Mucosa of rectum (tissue), 2 donors: ENCODE measurements around the gene GFPT2.

Experiments
- H3K27ac ChIP-seq, 2 donors: one replicate each; pipeline ENCODE4 v1.7.0; 2013; ENCODE audit warnings: inconsistent platforms in 2 of 2, low read depth in 2 of 2, low read length in 2 of 2
- H3K27me3 ChIP-seq, 2 donors: one replicate each; pipeline ENCODE4 v1.7.0; 2013; ENCODE audit warnings: low read length in 2 of 2; ENCODE audit not compliant: control insufficient read depth in 2 of 2, insufficient read depth in 2 of 2
- H3K36me3 ChIP-seq, 2 donors: one replicate each; pipeline ENCODE4 v1.7.0; 2013; ENCODE audit warnings: low read length in 2 of 2; ENCODE audit not compliant: control insufficient read depth in 2 of 2, insufficient read depth in 2 of 2
- H3K4me1 ChIP-seq, 2 donors: one replicate each; pipeline ENCODE4 v1.7.0; 2013; ENCODE audit warnings: low read length in 2 of 2, mild to moderate bottlenecking in 1 of 2; ENCODE audit not compliant: control insufficient read depth in 2 of 2, insufficient read depth in 2 of 2
- H3K4me3 ChIP-seq, 2 donors: one replicate each; pipeline ENCODE4 v1.7.0; 2013; ENCODE audit warnings: low read length in 2 of 2
- H3K9ac ChIP-seq, 2 donors: one replicate each; pipeline ENCODE4 v1.7.0; 2013; ENCODE audit warnings: low read length in 2 of 2, low read depth in 1 of 2, mild to moderate bottlenecking in 1 of 2
- H3K9me3 ChIP-seq, 2 donors: one replicate each; pipeline ENCODE4 v1.7.0; 2013; ENCODE audit warnings: low read length in 2 of 2; ENCODE audit not compliant: control insufficient read depth in 2 of 2
- donor health status: healthy.
- donor health status: Normal muscosa, but diverticular disease.

Gene GFPT2

GRCh38 chr5:180251887-180252286 lies 101.2 kb downstream of the GFPT2 start:
- Histone ChIP-seq H3K27ac (no peak overlapping the region), H3K36me3 (peaks cover 57 to 70% of the 10 kb centered on the region in 2 donors), H3K4me3 (no peak overlapping the region), H3K9ac (no peak overlapping the region), H3K27me3 (no peaks in the 10 kb centered on the region), H3K9me3 (peaks cover 45 to 56% of the 10 kb centered on the region in 2 donors), H3K4me1 (no peaks in the 10 kb centered on the region)

DNA sequence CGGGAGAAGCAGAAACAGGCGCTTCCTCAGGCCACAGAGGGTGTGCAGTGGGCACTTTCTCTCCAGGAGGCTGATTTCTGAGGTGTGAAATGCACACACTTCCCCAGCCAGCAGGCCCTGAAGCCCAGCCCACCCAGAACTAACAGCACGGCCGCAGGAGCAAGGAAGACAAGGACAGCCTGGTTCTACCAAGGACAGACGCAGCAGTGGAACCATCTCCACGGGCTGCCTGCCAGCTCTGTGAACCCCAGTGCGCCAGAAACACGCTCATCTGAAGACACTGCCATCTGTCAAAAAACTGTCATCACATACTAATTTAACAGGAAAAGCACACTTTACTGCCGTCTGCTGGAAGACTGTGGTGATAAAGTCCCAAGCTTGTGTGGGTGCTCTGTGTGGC lies 102.0 kb downstream of the GFPT2 start:
- peaks cover 55 to 70% of the 10 kb centered on the region in 2 donors for H3K36me3 ChIP-seq
- H3K4me1 ChIP-seq: no peaks in the 10 kb centered on the region
- H3K4me3 ChIP-seq: no peak overlapping the region
- H3K9ac ChIP-seq: no peak overlapping the region
- H3K27ac ChIP-seq: no peak overlapping the region
- no peaks in the 10 kb centered on the region for H3K27me3 ChIP-seq
- peaks cover 42 to 55% of the 10 kb centered on the region in 2 donors for H3K9me3 ChIP-seq
